NK-92 (cell line): ENCODE measurements around the gene DCLK2.
"Not testable (repeated sequence)": the region's sequence is repeated elsewhere in the genome, so short reads cannot be mapped to it uniquely, and the experiment has no call there.

Experiments
- DNase-seq: peaks from one replicate; lab custom pipeline; 2025; ENCODE audit not compliant: unreplicated experiment; lab: John Stamatoyannopoulos, UW

The DCLK2 gene

DNA sequence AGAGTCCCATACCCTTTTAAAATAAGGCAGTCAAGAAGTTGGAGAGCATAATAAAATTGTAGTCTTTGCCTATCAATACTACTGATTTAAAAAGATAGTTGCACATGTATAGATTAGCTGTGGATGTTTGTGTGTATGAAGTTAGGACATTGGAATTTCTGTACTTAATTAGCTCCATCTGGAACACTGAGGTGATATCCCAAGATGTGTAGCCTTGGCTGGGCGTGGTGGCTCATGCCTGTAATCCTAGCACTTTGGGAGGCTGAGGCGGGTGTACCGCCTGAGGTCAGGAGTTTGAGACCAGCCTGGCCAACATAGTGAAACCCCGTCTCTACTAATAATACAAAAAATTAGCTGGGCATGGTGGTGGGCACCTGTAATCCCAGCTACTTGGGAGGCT is 119.0 kb downstream of the DCLK2 start:
- not testable (repeated sequence) for DNase-seq

DNA sequence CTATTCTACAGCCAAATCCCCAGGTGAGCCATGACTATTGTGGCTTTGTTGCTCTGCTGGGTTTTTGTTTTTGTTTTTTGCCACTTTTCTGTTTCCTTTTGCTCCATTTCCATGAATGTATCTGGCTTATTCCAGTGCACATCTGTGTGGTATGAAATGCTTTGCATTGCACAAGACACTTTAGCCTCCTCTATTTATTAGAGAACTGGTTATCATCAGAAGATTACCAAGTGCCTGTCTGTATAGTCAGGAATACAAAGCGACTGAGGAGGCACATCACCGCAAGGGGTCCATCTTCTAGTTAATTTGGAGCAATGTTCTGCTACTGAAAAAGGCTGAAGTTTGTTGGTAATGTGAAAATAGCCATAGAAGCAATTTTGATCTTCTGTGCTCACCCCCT is 120.8 kb downstream of the DCLK2 start:
- DNase-seq: no peak

DNA sequence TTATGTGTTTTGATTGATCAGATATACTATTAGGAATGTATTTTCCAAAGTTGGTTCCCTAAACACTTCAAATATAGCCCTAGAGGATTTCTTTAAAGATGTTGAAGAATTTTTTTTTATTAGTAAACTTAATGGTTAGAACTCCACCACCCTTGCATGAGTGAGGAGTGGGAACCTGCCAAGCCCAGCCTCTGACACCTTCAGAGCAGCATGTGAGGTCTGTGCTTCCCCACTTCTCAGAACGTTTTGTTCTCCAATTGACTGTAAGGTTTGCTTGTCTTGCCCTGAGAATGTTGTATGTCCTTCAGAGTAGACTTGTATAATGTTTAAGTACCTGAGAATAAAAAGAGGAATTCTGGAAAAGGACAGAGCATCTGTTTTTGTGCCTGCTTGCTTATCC is 126.8 kb downstream of the DCLK2 start:
- no peak for DNase-seq

DNA sequence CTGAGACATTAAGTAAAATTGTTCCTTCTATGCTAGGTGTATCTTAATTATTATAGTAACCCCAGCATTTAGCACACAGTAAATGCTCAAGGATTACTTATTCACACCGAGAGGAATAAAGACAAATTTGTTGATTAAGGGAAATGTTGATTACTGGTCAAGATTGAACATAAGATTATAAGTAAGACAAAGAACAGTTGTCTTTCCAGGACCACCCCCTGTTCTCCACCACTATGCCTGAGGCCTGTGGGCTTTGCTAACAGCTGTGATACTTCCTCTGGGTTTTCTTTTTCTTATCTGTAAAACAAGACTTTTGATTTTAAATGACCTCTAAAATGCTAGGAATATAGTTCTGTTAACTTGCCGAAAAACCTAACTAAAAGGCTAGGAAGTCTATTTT is 128.0 kb downstream of the DCLK2 start:
- DNase-seq: no peak

DNA sequence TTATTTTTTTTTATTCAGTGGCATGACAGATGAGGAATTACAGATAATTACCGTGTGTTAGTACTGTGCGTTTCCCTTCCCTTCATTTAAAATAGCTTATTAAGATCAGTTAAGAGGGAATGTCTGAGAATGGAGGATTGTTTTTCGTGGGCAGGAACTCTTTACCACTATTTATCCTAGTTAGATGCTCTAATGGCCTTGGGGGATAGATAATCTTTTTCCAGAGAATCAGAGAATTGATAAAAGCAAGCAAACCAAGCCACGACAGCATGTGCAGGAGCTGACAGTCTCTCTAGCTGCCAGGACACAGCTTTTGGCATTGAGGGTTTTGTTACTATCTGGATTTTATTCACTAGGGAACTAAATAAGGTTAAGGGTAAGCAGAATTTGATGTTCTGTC is 128.7 kb downstream of the DCLK2 start:
- no peak for DNase-seq

DNA sequence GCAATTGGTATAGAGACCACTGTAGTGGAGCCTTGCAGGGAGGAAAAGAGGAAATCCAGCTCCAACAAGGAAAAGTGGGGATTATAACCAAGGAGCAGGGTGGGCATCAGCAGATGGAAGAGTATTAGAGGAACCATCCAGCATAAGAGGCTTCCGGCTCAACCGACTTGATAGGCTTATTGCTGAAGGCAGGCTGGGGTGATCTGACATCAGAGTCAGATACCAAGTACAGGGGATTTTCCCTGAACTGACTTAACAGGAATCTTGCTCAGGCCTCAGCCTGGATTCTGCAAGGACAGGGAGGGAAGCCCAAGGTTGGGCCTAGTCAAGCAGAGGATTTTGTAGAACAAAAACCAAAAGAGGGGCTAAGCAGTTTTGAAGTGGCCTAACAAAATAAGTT is 129.6 kb downstream of the DCLK2 start:
- no peak for DNase-seq

DNA sequence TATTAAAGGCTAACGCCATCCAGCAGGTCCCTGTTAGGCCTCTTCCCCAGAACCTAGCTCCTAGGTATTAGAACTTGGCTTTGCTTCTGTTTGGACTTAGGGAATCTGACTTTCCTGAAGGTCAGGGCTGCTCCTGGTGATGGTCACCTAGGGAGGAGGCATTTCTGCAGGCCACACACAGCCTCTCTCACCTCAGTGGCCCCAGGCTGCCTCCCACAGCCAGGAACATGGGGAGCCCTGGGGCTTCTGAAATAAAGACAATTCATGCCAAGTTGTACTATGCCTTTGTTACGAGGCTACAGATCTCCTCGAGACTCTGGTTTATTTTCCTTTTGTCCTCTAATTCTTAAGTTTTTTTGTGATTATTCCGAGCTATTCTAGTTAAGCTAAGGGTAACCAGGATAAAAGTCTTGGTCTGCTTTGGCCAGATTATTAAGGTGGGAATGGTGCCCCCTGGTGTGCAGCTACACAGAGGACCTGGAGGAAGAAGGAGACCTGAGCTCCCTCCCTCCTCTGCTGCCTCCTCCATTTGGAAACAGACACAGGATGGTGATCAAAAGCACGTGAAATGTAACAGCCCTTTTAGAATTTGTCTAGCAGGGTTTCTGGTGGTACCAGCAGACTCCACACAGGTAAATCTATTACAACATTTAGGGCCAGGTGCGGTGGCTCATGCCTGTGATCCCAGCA is 131.0 kb downstream of the DCLK2 start:
- no peak for DNase-seq

DNA sequence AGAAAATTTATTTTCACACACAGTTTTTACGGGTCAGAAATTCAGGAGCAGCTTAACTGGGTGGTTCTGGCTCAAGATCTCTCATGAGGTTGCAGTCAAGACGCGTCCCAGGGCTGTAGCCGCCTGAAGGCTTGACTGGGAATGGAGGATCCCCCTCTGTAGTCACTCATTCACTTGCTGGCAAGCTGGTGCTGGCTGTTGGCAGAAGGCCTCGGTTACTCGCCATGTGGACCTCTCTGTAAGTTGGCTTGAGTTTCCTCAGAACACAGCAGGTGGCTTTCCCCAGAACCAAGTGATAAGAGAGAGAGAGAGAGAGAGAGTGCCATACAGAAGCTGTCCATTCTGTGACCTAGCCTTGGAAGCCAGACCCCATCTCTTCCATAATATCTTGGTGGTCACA is 132.8 kb downstream of the DCLK2 start:
- DNase-seq: no peak

DNA sequence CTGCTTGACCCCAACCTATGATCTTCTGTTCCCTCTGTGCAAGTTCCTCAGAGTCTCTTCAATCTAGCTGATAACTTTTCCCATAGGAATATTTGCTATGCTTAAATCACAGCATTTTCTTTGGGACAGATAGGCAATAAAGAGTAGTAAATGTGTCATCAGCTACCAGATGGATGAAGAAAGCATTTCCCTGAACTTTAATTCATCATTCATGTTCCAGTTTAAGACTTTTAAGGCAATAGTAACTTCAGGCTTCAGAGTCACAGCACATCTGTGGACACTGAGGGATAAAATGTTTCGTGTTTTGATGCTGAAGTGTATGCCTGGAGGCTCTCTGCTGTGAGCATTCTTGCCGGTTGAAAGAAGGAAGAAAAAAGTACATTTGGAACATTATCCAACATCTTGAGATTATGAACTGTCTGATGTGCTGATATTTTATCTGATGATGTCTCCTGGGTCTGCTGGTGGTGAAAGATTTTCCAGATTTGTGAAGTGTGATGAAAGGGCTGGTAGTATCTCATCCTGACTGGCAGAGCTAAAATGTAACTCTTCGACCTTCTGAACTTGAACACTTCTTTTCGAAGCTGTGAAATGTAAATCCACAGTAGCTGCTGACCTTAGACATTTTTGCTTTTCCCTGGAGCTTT is 133.7 kb downstream of the DCLK2 start:
- DNase-seq: no peak

DNA sequence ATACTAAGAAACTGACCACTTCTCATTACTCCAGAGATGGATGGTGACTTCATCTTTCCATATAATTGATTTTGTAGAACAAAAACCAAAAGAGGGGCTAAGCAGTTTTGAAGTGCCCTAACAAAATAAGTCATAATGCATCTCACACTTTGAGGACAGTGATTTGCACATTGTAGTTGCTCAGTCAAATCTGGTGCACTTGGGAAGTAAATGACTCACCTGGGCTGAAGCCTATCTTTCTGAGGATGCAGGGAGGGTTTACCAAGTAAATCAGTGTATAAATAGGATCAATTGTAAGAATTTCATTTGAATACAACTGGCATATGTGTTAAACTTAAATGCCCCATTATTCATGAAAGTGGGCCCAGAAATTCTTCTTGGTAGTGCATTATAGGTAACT is 134.2 kb downstream of the DCLK2 start:
- DNase-seq: no peak

DNA sequence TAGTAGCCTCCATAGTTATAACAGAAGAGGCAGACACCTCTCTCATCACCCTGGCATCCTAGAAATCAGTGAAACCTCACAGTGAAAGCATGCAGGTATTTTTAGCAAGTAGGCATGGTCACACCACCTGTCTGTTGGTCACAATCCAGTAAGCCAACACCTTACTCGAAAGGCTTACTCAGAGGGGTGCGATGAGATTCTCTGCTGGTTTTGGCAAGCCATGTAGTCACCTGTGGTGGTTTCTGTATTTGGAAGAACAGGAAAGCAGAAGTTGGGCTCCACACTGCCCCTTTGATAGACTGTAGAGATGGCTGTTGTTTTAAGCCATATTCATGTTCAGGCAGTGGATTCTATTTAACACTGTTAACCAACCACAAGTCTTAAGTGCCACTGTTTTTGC is 134.7 kb downstream of the DCLK2 start:
- no peak for DNase-seq

DNA sequence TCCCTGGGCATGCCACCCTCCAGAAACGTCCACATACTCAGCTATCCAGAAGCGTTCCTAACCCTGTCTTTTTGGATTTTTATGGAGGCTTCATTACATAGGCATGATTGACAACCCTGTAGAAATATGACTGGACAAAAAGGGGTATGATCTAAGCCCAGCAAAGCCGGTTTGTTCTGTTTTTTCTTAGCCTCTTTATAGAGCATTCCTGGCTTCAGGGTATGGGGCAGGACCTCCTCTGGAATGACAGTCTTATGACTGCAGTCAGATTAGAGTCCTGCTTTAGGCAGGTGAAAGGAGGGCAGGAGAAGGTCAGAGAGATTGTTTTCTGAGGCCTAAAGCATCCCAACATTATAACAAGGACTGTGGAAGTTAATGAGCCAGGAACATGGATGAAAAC is 137.4 kb downstream of the DCLK2 start:
- DNase-seq: no peak

DNA sequence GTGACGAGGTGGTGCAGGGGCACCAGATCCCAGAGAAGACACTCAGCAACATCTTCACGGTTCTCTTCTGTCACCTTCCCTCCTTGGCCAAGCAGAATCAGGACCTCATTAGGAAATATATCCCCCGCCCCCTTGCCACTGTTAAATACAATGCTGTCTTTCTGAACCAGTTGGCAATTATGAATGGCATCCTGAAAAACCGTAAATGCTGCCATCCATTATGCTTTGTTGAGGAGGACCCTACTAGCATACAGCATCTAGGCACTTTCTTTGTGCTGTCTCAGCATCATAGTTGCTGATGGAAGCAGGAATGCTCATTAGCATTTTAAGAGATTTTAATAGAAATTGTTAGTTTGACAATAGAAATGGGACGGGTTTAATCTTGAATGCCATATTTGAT is 138.5 kb downstream of the DCLK2 start:
- DNase-seq: no peak

DNA sequence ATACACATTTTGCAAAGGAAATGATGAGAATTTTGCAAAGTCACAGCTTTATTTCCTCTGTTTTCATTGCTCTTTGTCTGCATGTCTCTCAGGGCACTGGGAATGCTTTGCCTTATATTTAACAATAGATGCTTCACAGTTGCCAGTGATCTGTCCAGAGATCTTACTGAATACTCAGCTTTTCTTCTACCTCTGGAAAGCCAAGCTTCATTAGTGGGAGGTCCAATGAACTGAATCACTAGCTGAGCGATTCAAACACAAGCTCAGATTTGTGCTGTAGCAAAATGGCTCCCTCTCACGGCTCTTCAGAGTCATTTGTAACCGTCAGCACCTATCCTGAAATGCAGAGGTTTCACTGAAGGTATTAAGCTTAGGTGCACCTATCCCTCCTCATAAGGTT is 138.9 kb downstream of the DCLK2 start:
- DNase-seq: no peak

DNA sequence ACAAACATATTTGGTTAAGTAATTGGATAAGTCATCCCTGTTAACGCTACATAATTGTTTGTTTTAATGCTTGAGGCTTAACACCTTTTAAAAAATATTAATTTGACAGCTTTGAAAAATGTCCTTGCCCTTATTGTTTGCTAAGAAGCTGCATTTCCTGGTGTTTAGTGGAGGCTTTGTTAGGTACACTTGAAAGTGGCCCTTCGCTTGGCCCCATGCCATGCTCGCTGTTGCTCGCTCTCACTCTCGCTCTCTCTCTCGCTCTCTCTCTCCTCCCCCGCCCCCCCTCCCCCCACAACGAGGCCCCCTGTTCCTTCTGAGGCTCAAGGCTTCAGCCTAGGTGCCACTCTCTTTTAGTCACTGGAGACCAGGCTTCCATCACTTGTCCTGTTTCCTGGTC is 139.6 kb downstream of the DCLK2 start:
- DNase-seq: no peak

DNA sequence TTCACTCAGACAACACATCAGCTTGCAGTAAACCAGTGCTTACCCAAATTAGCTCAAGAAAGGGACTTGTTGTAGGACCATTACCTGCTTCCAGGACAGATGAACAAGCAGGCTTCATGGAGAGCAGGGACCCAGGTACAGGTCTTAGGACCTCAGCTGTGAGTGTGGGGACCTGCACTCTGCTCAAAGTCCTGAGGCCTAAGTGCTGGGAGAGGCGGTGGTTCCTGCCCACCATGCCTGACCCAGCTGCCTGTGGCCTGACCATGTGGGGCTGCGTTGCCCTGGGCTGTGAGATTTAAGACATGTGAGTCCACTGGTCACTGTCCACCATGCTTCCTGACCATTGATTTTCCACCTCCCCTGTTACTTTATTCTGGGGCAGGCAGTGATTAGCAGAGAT is 140.2 kb downstream of the DCLK2 start:
- DNase-seq: no peak

DNA sequence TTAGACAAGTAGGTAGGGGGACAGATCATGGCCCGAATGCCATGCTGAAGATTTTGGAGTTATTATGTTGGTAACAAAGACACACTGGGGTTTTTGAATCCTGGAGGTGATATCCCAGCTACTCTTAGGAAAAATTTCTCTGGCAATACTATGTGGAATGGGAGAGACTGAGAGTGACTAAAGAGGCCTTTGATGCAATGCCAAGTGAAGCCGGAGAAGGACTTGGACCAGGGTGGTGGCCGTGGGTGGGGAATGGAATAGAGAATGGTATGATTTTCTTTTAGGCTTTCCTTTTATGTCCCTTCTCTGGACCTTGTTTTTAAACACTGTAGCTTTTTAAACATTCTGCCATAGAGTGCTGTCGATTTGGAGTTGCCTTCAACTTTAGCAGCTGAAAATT is 141.6 kb downstream of the DCLK2 start:
- DNase-seq: no peak

DNA sequence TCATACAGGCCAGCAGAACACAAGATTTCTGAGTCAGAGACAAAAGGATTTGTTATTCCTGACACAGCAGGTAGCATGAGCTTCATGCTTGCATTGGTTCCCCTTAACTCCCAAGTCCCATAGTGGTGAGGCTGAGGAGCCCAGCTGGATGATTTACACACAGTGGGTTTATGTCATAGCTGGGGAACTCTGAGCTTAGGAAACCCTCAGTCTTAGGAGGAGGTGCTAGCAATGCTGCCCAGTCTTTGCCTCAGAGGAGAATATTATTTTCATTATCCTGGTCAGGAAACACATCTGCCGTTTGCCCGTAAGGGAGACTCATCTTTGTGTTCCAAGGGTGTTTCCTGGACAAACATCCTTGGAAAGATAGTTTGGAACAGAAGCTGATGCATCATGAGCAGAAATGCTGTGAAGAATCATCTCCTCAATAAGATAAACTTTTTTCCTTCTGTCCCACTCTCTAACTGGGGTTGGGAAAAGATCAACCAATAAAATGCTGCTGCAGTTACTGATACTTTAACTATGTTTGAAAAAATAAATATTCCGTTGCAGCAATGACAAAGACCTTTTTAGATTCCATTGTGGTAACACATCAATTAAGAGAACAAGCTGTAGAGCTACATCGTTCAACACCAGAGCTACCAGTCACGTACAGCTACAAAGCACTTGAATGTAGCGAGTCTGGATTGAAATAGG is 146.8 kb downstream of the DCLK2 start:
- DNase-seq: no peak

DNA sequence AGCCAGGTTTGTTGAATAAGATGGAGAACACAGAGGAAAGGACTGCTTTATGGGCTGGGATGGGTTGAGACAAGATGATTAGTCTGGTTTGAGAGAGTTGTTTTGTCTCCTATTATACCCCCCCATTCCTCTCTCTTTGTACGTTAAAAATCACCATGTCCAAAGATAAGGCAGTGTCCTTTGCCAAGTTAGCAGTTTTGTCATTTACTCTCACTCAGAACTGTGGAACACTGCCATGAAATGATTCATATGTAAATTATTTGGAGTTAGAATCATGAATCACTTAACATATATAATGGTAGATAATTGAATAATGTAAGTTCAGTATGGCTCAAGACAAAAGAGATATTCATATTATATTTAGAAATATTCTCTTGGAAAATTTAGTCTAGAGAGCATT is 151.3 kb downstream of the DCLK2 start:
- DNase-seq: no peak

DNA sequence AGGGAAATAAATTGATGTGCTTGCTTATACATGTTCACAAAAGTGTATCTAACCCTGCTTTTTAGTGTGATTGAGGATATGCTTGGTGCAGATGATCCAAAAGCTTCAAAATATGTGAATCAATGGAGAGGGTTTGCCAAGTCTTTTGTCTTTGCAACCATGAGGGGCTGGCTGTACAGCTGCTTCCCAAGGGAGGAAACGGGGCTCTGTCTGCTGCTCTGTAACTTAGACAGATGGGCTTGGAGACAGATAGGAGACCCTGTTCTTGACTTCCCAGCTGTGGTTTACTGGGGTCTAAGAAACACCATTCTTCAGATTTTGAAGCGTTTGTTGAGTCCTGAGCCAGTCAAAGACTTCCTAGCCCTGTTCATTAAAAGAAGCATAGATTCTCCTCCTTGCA is 152.3 kb downstream of the DCLK2 start:
- DNase-seq: no peak

DNA sequence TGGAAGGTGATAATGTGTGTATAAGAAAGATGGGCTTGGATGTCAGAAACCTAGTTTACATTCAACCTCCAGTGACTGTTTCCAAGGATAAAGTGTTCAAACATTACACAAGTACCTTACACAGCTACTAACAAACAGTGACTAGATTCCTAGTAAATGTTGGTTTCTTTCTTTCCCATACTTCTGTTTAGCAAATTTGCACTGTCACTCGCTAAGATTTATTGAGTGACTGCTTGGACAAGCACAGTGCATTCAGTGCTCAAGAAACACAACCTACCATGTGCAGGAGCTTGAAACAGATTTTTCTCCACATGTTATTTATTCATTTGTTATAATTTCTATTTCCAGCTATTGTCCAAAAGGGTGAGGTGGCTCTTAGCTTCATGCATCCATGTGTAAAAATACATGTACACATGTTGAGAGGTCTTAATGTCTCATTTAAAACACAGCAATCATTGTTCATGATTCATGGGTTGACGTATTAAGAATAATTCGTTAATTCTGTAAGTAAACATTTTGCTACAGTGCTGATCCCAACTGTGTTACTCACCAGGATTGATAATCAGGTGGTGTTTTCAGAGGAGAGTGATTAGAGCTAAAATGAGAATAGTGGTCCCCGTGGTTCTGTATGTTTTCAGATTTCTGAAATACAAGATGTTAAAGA is 153.0 kb downstream of the DCLK2 start:
- DNase-seq: no peak

DNA sequence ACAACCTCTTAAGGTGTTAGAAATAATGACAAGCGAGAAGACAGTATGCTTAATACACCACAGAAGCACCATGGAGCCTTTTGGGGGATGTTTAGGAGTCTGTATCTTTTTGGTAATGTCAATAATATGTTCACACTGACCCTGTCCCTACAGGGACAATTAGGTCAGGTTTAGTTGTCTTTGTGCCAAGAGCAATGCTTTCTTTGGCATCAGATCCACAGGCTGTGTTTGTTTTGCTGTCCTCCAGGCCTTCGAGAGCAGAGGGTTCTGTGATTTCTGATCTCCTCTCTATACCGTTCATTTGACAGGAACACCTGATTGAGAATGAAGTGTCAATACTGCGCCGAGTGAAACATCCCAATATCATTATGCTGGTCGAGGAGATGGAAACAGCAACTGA is 153.8 kb downstream of the DCLK2 start:
- no peak for DNase-seq
